Metanephros (tissue), 1 donor: ENCODE measurements around the gene CIPC. TPM values are rescaled to one million over a fixed set of nuclear protein-coding genes. Genes with fewer than 3 reads are reported as not detected.

Experiments
- total RNA-seq: library from RNA; depleted of rRNA; stranded (reverse); fragments of >200 nt; gene quantifications from one replicate; pipeline ENCODE4 v1.2.3, GENCODE V29; 2014

CIPC gene, protein sequence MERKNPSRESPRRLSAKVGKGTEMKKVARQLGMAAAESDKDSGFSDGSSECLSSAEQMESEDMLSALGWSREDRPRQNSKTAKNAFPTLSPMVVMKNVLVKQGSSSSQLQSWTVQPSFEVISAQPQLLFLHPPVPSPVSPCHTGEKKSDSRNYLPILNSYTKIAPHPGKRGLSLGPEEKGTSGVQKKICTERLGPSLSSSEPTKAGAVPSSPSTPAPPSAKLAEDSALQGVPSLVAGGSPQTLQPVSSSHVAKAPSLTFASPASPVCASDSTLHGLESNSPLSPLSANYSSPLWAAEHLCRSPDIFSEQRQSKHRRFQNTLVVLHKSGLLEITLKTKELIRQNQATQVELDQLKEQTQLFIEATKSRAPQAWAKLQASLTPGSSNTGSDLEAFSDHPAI
- total RNA-seq, result 24.5 TPM

GRCh38 chr14:77097700-77098528, at the start of gene CIPC:
TSS of gene CIPC (plus strand) at chr14:77098258. CDS start at chr14:77105709, 7,451 bp downstream.

DNA sequence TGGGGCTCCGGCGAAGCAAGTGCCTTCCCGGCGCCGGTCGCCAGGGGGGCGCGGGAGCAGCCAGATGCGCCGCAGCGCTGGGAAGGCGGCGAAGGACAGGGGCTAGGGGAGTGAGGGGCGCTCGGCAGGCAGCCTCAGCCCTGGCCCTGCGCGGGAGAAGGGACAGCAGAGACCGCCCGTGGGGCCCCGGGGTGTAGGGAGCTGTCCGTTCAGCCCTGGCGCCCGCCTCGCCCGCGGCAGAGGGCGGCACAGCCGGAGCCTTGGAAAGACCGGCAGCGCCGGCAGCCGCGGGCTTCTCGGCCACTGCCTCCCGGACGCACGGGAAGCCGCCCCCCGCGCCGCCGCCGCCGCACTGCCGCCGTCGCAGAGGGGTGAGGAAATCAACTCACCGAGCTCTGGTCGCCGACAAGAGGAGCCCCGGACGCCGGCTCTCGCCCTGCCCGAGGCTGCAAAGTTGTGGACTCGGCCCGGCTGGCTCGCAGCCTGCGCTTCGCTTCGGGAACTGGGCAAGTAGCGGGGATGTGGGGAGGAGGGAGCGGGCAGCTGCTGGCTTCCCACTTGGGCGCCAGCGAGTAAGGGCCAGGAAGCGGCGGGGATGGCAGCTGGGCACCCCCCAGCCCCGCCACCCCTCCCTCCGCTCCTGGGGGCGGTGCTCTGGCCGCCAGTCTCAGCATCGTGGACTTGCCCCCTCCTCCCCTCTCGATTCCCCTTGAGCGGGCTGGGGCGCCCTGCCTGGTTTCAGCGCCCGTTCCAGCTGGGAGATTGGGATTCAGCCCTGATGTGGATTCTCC, 43.4 kb downstream of the CIPC start, which contains the start of gene ZDHHC22:
Gene ZDHHC22, minus strand, starts transcription at position 578 of the 791 bp plus-strand sequence. CDS start 2,053 bp downstream, outside the sequence.

Other genes starting within 250 kb of the CIPC start
- gene IRF2BPL, start 69.5 kb upstream of the CIPC start, total RNA-seq, result 85.4 TPM
- 0.18 TPM for gene ZDHHC22, start 43.5 kb downstream of the CIPC start, total RNA-seq
- gene TMEM63C, start 83.5 kb downstream of the CIPC start, total RNA-seq, result 0.35 TPM
- not detected for gene NGB, start 172.9 kb downstream of the CIPC start, total RNA-seq
- 34.4 TPM for gene POMT2, start 222.6 kb downstream of the CIPC start, total RNA-seq
- 18.6 TPM for gene GSTZ1, start 222.8 kb downstream of the CIPC start, total RNA-seq